SU-DHL-6 (cell line): ENCODE data around the gene VSTM4.

ENCODE experiments used
- H2AFZ ChIP-seq: fragments of 200-600 bp; sonication (generic); 2 replicates; pipeline ENCODE4 v1.6.1; 2014; ENCODE audit warnings: low read depth, mild to moderate bottlenecking, moderate library complexity, mixed read lengths, antibody characterized with exemption, low read length; ENCODE audit not compliant: severe bottlenecking
- H3F3A ChIP-seq: fragments of 200-600 bp; shearing (Covaris generic); 2 replicates; pipeline ENCODE4 v1.6.0; 2016; ENCODE audit warnings: antibody characterized with exemption, mild to moderate bottlenecking; ENCODE audit not compliant: insufficient read depth
- H3K27ac ChIP-seq: fragments of 200-600 bp; sonication (generic); 2 replicates; pipeline ENCODE4 v1.5.1; 2016; ENCODE audit warnings: low read depth, mild to moderate bottlenecking, low read length, moderate library complexity, mixed read lengths
- H3K27me3 ChIP-seq: fragments of 200-600 bp; sonication (generic), shearing (Covaris generic); 2 replicates; pipeline ENCODE4 v1.6.0; 2014; ENCODE audit warnings: mild to moderate bottlenecking, low read length
- H3K36me3 ChIP-seq: fragments of 200-600 bp; sonication (generic); 2 replicates; pipeline ENCODE4 v1.6.1; 2014; ENCODE audit warnings: mild to moderate bottlenecking, low read length, mixed read lengths
- H3K4me2 ChIP-seq: fragments of 300-600, 200-600 bp; shearing (Covaris generic), sonication (generic); 2 replicates; pipeline ENCODE4 v1.6.0; 2014; ENCODE audit warnings: low read length, low read depth, mild to moderate bottlenecking; ENCODE audit not compliant: poor library complexity, severe bottlenecking
- H3K4me3 ChIP-seq: fragments of 200-600 bp; sonication (generic); 2 replicates; pipeline ENCODE4 v1.5.1; 2014; ENCODE audit warnings: antibody characterized with exemption, low read length, mild to moderate bottlenecking, mixed read lengths; ENCODE audit not compliant: insufficient read depth, poor library complexity, severe bottlenecking
- H3K79me2 ChIP-seq: fragments of 200-600 bp; sonication (generic); 2 replicates; pipeline ENCODE4 v1.6.1; 2014; ENCODE audit warnings: mild to moderate bottlenecking, low read length, moderate library complexity; ENCODE audit not compliant: insufficient read depth
- H3K9ac ChIP-seq: fragments of 200-600 bp; sonication (generic); 2 replicates; pipeline ENCODE4 v1.7.0; 2014; ENCODE audit warnings: mild to moderate bottlenecking, low read length
- H3K9me2 ChIP-seq: fragments of 200-600 bp; sonication (generic); replicated peaks from 2 replicates; pipeline ENCODE4 v1.6.1; 2014; ENCODE audit warnings: low read length; ENCODE audit not compliant: insufficient read depth
- H3K9me3 ChIP-seq: fragments of 200-600 bp; sonication (generic); 2 replicates; pipeline ENCODE4 v1.6.1; 2014; ENCODE audit warnings: low read length, mixed read lengths; ENCODE audit not compliant: insufficient read depth
- H4K20me1 ChIP-seq: fragments of 200-600 bp; sonication (generic); 2 replicates; pipeline ENCODE4 v1.6.1; 2014; ENCODE audit warnings: low read depth, mild to moderate bottlenecking, antibody characterized with exemption, low read length, moderate library complexity, mixed read lengths
- CTCF ChIP-seq: fragments of 200-600 bp; sonication (generic); IDR thresholded peaks from one replicate; pipeline ENCODE4 v1.5.1; 2017; ENCODE audit warnings: antibody characterized with exemption, mild to moderate bottlenecking, low read length, moderate library complexity; ENCODE audit not compliant: insufficient read depth, poor library complexity, severe bottlenecking
- EZH2phosphoT487 ChIP-seq: fragments of 200-600 bp; sonication (generic), shearing (Covaris generic); conservative IDR thresholded peaks from 2 replicates; pipeline ENCODE4 v1.6.1; 2018; ENCODE audit warnings: mild to moderate bottlenecking, antibody characterized with exemption, low read length, moderate library complexity, mixed read lengths

The VSTM4 gene

GRCh38 chr10:49092477-49092876, 22.8 kb downstream of the VSTM4 start:
- H3K4me3 ChIP-seq = no peak overlapping the region
- TF ChIP-seq EZH2phosphoT487 (no peak), CTCF (no peak)

GRCh38 chr10:49091450-49092210, 23.7 kb downstream of the VSTM4 start:
- no peaks in the 10 kb centered on the region for H3K27me3 ChIP-seq
- peaks cover 4% of the 10 kb centered on the region; the same call in 1 of the 2 replicates for H3K9me3 ChIP-seq
- H3K4me3 ChIP-seq = no peak overlapping the region
- no peaks in the 10 kb centered on the region for H3F3A ChIP-seq
- no peak overlapping the region for H3K27ac ChIP-seq
- H2AFZ ChIP-seq = no peak overlapping the region
- no peaks in the 10 kb centered on the region for H3K9me2 ChIP-seq
- H3K4me2 ChIP-seq = no peak overlapping the region
- no peak overlapping the region for H3K9ac ChIP-seq
- no peak for TF ChIP-seq EZH2phosphoT487
- no peak for TF ChIP-seq CTCF
- no peaks in the 10 kb centered on the region for H4K20me1 ChIP-seq
- no peaks in the 10 kb centered on the region for H3K36me3 ChIP-seq
- H3K79me2 ChIP-seq = no peaks in the 10 kb centered on the region

More at GRCh38 chr10:49092477-49092876, 22.8 kb downstream of the VSTM4 start:
- no peak overlapping the region for H3K9ac ChIP-seq
- H3K36me3 ChIP-seq = no peaks in the 10 kb centered on the region
- H3K9me2 ChIP-seq = no peaks in the 10 kb centered on the region
- H3F3A ChIP-seq = no peaks in the 10 kb centered on the region
- no peak overlapping the region for H2AFZ ChIP-seq
- H3K9me3 ChIP-seq = no peaks in the 10 kb centered on the region
- no peak overlapping the region for H3K4me2 ChIP-seq
- H3K79me2 ChIP-seq = no peaks in the 10 kb centered on the region
- no peaks in the 10 kb centered on the region for H3K27me3 ChIP-seq
- no peak overlapping the region for H3K27ac ChIP-seq
- H4K20me1 ChIP-seq = no peaks in the 10 kb centered on the region

GRCh38 chr10:49090696-49091380, 24.5 kb downstream of the VSTM4 start:
- Histone ChIP-seq H3F3A (no peaks in the 10 kb centered on the region), H4K20me1 (no peaks in the 10 kb centered on the region), H3K4me2 (no peak overlapping the region), H3K79me2 (no peaks in the 10 kb centered on the region), H3K27ac (no peak overlapping the region), H3K36me3 (no peaks in the 10 kb centered on the region), H3K4me3 (no peak overlapping the region), H3K9me3 (peaks cover 4% of the 10 kb centered on the region; the same call in 1 of the 2 replicates), H3K27me3 (no peaks in the 10 kb centered on the region), H3K9ac (no peak overlapping the region), H2AFZ (no peak overlapping the region), H3K9me2 (no peaks in the 10 kb centered on the region)
- TF ChIP-seq EZH2phosphoT487 (no peak), CTCF (no peak)
